Stomach (tissue), 9 donors: ENCODE results near the gene PXYLP1. TPM values are rescaled to one million over a fixed set of nuclear protein-coding genes. Genes with fewer than 3 reads are reported as not detected.

Experiments
- DNase-seq, 2 donors: peaks; one replicate each; pipeline versions ENCODE4 v3.0.0 to v3.0.0-alpha.2; 2013 to 2019
- H3K27ac ChIP-seq, 5 donors: fragments of 200-600 bp in 4 of 5; sonication (generic) in 4 of 5; one replicate each; pipeline ENCODE4 v1.5.1; 2013 to 2019; ENCODE audit warnings: mild to moderate bottlenecking in 1 of 5, moderate library complexity in 1 of 5
- H3K27me3 ChIP-seq, 3 donors: fragments of 200-600 bp; sonication (generic); one replicate each; pipeline ENCODE4 v1.5.1; 2017 to 2019; ENCODE audit warnings: mixed run types in 1 of 3
- H3K36me3 ChIP-seq, 4 donors: fragments of 200-600 bp; sonication (generic); 1 replicate in 3 of 4; 2 replicates in 1 of 4; pipeline ENCODE4 v1.5.1; 2016 to 2019
- H3K4me1 ChIP-seq, 4 donors: fragments of 200-600 bp; sonication (generic); one replicate each; pipeline ENCODE4 v1.5.1; 2016 to 2019
- H3K4me3 ChIP-seq, 4 donors: fragments of 200-600 bp; sonication (generic) in 3 of 4; one replicate each; pipeline ENCODE4 v1.5.1; 2016 to 2019; ENCODE audit warnings: mild to moderate bottlenecking in 1 of 4
- H3K9me3 ChIP-seq, 4 donors: fragments of 200-600 bp; sonication (generic); one replicate each; pipeline ENCODE4 v1.5.1; 2016 to 2019
- EP300 ChIP-seq: sonication (generic); formaldehyde crosslinking; IDR thresholded peaks from one replicate; pipeline ENCODE4 v1.6.1; 2017; ENCODE audit warnings: antibody characterized with exemption
- POLR2A ChIP-seq, 4 donors: fragments of 450-650 bp; IDR thresholded peaks; one replicate each; pipeline ENCODE4 v1.6.1; 2016; ENCODE audit warnings: antibody characterized with exemption in 4 of 4, control low read depth in 2 of 4, mild to moderate bottlenecking in 1 of 4, moderate library complexity in 1 of 4
- POLR2AphosphoS5 ChIP-seq, 3 donors: sonication (generic); formaldehyde crosslinking; IDR thresholded peaks; one replicate each; pipeline ENCODE4 v1.6.1; 2016; ENCODE audit warnings: antibody characterized with exemption in 3 of 3
- WGBS, 5 donors: extraction: QIAGEN DNeasy Blood & Tissue Kit in 3 of 5; methylation state at CpG; one replicate each; pipeline versions ENCODE4 v1.1.5 to v1.1.7; 2013 to 2018; 5-methylcytosine and 5-hydroxymethylcytosine counted together
- intact Hi-C: fragments of 100-400 bp; cut with DNase I; formaldehyde crosslinking; loops from one replicate; pipeline ENCODE4 v1.15.1; 2023; ENCODE audit warnings: low total_unique reads
- polyA plus RNA-seq, 3 donors: library from polyadenylated mRNA; stranded (reverse); fragments of 200-250 nt; gene quantifications; one replicate each; pipeline ENCODE4 v1.2.3, GENCODE V29; 2013
- total RNA-seq, 5 donors: library from RNA; depleted of rRNA; stranded (reverse); fragments of >200 nt; gene quantifications; one replicate each; pipeline versions ENCODE4 v1.1.0 to v1.2.3, GENCODE V29; 2014 to 2016
- TF ChIP-seq, protein P1 (sequence below), 7 experiments: fragments of 450-650 bp in 4 of 7; fragments of 200-600 bp in 3 of 7; sonication (generic) in 3 of 7; IDR thresholded peaks; one replicate each; pipeline ENCODE4 v1.5.1; 2016 to 2019; ENCODE audit warnings: antibody characterized with exemption in 7 of 7, control low read depth in 2 of 7, mild to moderate bottlenecking in 1 of 7
- donor health status: healthy with polysubstance abuse.
- donor health status: Bipolar disorder and iron deficiency.
- donor health status: healthy.

The PXYLP1 gene
- total and polyA plus RNA-seq, 8 donors, result 0.58 to 24.8 (median 3.8) TPM

DNA sequence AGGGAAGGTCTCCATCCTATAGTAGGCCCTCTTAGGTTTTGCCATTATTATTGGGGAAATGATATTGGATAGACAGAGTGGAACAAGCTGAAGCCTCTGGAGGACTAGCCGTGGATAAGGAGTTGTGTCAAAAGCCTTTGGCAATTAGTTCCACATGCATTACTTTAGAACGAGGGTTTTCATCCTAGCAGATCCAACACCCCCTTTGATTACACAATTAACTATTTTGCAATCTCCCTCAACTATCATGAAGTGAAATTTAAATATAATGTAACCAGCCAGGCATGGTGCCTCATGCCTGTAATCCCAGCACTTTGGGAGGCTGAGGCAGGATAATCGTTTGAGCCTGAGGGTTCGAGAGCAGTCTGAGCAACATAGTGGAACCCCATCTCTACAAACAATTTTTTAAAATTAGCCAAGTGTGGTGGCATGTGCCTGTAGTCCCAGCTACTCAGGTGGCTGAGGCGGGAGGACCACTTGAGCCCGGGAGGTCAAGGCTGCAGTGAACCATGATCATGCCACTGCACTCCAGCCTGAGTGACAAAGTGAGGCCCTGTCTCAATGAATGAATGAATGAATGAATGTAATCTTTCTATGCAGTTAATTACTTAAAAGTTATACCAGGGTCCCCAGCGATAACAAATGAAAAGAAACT, 56.8 kb downstream of the PXYLP1 start:
- H3K36me3 ChIP-seq, result peaks cover 0 to 42% (median 39%) of the 10 kb centered on the region in 4 donors
- H3K9me3 ChIP-seq, result no peaks in the 10 kb centered on the region
- intact Hi-C loops, result loop anchor here (10.0 kb wide), 1 partner anchor 54 kb away; the partner anchor contains the start of gene PXYLP1
- DNase-seq, result no peak
- H3K4me1 ChIP-seq, result peaks cover 0 to 20% (median 0%) of the 10 kb centered on the region in 4 donors
- H3K27me3 ChIP-seq, result no peaks in the 10 kb centered on the region
- no peak overlapping the region for H3K4me3 ChIP-seq
- WGBS, 5 donors, result 90 to 96% (median 91%) methylated on average over 7 of the region's 7 CpGs
- no peak overlapping the region for H3K27ac ChIP-seq
- TF ChIP-seq EP300, result no peak
- TF ChIP-seq, protein P1, sequence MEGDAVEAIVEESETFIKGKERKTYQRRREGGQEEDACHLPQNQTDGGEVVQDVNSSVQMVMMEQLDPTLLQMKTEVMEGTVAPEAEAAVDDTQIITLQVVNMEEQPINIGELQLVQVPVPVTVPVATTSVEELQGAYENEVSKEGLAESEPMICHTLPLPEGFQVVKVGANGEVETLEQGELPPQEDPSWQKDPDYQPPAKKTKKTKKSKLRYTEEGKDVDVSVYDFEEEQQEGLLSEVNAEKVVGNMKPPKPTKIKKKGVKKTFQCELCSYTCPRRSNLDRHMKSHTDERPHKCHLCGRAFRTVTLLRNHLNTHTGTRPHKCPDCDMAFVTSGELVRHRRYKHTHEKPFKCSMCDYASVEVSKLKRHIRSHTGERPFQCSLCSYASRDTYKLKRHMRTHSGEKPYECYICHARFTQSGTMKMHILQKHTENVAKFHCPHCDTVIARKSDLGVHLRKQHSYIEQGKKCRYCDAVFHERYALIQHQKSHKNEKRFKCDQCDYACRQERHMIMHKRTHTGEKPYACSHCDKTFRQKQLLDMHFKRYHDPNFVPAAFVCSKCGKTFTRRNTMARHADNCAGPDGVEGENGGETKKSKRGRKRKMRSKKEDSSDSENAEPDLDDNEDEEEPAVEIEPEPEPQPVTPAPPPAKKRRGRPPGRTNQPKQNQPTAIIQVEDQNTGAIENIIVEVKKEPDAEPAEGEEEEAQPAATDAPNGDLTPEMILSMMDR (IDR thresholded peaks at IDR 0.05), result no peak
- no peak for TF ChIP-seq POLR2A (IDR thresholded peaks at IDR 0.05)
- TF ChIP-seq POLR2AphosphoS5 (IDR thresholded peaks at IDR 0.05), result no peak

DNA sequence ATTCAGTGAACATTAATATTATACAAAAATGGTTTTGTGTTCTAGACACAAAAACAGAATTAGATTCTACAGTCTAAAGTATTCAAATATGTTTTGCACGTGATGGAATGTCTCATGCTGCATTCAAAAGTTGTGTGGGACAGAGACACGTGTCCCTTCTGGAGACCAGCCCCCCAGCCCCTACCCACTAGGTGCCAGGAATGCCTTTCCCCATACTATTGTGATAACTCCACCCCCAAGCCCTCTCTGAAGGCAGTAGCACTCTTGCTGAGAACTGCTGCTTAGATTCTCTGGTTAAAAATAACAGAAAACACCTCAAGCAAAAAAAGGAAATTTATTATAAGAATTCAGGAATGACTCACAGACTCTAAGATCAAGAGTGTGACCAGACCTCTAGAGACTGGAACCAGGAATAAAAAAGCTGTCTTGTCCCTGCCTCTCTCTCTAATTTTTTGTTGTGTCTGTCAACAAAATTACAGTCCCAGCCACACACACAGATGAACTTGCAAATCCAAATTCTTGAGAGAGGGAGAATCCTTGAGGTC, 57.7 kb downstream of the PXYLP1 start:
- intact Hi-C loops, result loop anchor here (10.0 kb wide), 1 partner anchor 54 kb away; the partner anchor contains the start of gene PXYLP1
- no peak for DNase-seq

DNA sequence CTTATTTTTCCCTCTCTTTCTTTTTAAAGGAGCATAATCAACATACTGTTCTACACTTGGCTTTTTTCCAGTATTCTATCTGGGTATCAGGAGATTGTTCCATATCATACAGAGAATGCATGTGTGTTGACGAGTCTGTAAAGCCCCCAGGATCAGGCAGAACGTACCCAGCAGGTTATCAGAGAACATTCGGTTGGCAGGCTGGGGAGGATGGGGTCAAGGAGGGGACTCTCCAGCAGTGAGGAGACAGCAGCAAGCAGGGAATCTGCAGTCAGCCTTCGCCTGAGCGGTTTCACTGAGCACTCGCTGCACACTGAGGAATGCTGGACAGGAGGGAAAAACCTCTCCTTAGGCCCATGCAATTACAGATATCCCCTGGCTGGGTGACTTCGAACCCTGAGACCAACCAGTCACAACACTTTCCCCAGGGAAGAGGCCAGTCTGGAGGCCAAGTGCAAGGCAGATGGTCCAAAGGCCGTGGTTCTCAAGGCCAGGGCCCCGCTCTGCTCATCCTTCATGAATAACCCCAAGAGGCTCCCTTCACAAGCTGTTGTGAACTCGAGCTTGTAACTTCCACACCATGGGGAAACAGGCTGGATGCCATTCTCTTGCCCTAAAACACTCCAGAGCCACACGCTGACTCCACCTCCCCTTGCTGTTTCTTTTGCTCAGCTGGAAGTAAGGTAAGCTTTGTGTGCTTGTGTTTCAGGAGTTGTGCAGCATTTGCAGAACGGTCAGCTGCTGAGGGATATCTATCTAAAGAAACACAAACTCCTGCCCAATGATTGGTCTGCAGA, 60.1 kb downstream of the PXYLP1 start:
- Histone ChIP-seq H3K27ac (peak overlapping the region in 1 of 5 donors; percentile 68), H3K4me1 (peaks cover 0 to 33% (median 11%) of the 10 kb centered on the region in 4 donors), H3K4me3 (no peak overlapping the region), H3K36me3 (peaks cover 0 to 37% (median 30%) of the 10 kb centered on the region in 4 donors), H3K27me3 (no peaks in the 10 kb centered on the region), H3K9me3 (no peaks in the 10 kb centered on the region)
- TF ChIP-seq POLR2AphosphoS5 (IDR thresholded peaks at IDR 0.05) (no peak), EP300 (no peak)
- TF ChIP-seq, protein P1 (IDR thresholded peaks at IDR 0.05), result no peak
- intact Hi-C loops, result no loop called here
- WGBS, 5 donors, result 61 to 78% (median 70%) methylated on average over 11 to 12 of the region's 12 CpGs
- peak in 1 of 2 donors; percentile 30 for DNase-seq

More for the DNA sequence above, 57.7 kb downstream of the PXYLP1 start:
- Histone ChIP-seq H3K36me3 (peaks cover 0 to 39% (median 36%) of the 10 kb centered on the region in 4 donors), H3K4me1 (peaks cover 0 to 28% (median 7%) of the 10 kb centered on the region in 4 donors), H3K27me3 (no peaks in the 10 kb centered on the region), H3K4me3 (no peak overlapping the region), H3K9me3 (no peaks in the 10 kb centered on the region), H3K27ac (no peak overlapping the region)
- no peak for TF ChIP-seq POLR2A (IDR thresholded peaks at IDR 0.05)
- TF ChIP-seq POLR2AphosphoS5 (IDR thresholded peaks at IDR 0.05), result no peak
- TF ChIP-seq EP300, result no peak
- TF ChIP-seq, protein P1 (IDR thresholded peaks at IDR 0.05), result no peak
- 40 to 85% (median 72%) methylated on average over 2 of the region's 2 CpGs for WGBS, 5 donors

DNA sequence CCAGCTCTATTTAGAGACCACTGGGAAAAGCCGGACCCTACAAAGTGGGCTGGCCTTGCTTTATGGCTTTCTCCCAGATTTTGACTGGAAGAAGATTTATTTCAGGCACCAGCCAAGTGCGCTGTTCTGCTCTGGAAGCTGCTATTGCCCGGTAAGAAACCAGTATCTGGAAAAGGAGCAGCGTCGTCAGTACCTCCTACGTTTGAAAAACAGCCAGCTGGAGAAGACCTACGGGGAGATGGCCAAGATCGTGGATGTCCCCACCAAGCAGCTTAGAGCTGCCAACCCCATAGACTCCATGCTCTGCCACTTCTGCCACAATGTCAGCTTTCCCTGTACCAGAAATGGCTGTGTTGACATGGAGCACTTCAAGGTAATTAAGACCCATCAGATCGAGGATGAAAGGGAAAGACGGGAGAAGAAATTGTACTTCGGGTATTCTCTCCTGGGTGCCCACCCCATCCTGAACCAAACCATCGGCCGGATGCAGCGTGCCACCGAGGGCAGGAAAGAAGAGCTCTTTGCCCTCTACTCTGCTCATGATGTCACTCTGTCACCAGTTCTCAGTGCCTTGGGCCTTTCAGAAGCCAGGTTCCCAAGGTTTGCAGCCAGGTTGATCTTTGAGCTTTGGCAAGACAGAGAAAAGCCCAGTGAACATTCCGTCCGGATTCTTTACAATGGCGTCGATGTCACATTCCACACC, 60.9 kb downstream of the PXYLP1 start:
- intact Hi-C loops, result no loop called here
- peak in 1 of 2 donors; percentile 54 for DNase-seq
- Histone ChIP-seq H3K27ac (peak overlapping the region in 1 of 5 donors; percentile 68), H3K4me3 (no peak overlapping the region), H3K4me1 (peaks cover 0 to 33% (median 11%) of the 10 kb centered on the region in 4 donors), H3K9me3 (no peaks in the 10 kb centered on the region), H3K27me3 (no peaks in the 10 kb centered on the region), H3K36me3 (peaks cover 0 to 34% (median 24%) of the 10 kb centered on the region in 4 donors)
- WGBS, 5 donors, result 82 to 95% (median 94%) methylated on average over 19 of the region's 19 CpGs
- TF ChIP-seq EP300, result no peak
